Cardiac fibroblast (primary cell): ENCODE data around the gene PEBP1.
A peak's percentile ranks its signal among the peaks of the same experiment; 100 is the strongest.

Experiments
- DNase-seq, 2 donors: peaks; one replicate each; pipeline versions ENCODE4 v3.0.0 to v3.0.0-alpha.2; 2010; ENCODE audit warnings: low read depth in 2 of 2
- H3K4me3 ChIP-seq, 2 donors: replicated peaks in 1 of 2; 1 replicate in 1 of 2; 2 replicates in 1 of 2; pipeline ENCODE4 v1.5.1; 2011; ENCODE audit warnings: low read depth in 2 of 2, low read length in 2 of 2, mild to moderate bottlenecking in 2 of 2, moderate library complexity in 1 of 2
- TF ChIP-seq, protein P1 (sequence below): IDR thresholded peaks from one replicate; pipeline ENCODE4 v1.5.1; 2011; ENCODE audit warnings: low read depth, mild to moderate bottlenecking, low read length, inconsistent platforms

The PEBP1 gene

GRCh38 chr12:118187751-118188435, 52.0 kb downstream of the PEBP1 start:
- TF ChIP-seq, protein P1, sequence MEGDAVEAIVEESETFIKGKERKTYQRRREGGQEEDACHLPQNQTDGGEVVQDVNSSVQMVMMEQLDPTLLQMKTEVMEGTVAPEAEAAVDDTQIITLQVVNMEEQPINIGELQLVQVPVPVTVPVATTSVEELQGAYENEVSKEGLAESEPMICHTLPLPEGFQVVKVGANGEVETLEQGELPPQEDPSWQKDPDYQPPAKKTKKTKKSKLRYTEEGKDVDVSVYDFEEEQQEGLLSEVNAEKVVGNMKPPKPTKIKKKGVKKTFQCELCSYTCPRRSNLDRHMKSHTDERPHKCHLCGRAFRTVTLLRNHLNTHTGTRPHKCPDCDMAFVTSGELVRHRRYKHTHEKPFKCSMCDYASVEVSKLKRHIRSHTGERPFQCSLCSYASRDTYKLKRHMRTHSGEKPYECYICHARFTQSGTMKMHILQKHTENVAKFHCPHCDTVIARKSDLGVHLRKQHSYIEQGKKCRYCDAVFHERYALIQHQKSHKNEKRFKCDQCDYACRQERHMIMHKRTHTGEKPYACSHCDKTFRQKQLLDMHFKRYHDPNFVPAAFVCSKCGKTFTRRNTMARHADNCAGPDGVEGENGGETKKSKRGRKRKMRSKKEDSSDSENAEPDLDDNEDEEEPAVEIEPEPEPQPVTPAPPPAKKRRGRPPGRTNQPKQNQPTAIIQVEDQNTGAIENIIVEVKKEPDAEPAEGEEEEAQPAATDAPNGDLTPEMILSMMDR = no peak
- H3K4me3 ChIP-seq = no peak overlapping the region
- DNase-seq = peak in 1 of 2 donors; percentile 10

GRCh38 chr12:118188690-118189371, 52.9 kb downstream of the PEBP1 start:
- H3K4me3 ChIP-seq = peak overlapping the region; percentile 25 to 52
- DNase-seq = peak; percentile 61 to 79
- TF ChIP-seq, protein P1 = no peak

DNA sequence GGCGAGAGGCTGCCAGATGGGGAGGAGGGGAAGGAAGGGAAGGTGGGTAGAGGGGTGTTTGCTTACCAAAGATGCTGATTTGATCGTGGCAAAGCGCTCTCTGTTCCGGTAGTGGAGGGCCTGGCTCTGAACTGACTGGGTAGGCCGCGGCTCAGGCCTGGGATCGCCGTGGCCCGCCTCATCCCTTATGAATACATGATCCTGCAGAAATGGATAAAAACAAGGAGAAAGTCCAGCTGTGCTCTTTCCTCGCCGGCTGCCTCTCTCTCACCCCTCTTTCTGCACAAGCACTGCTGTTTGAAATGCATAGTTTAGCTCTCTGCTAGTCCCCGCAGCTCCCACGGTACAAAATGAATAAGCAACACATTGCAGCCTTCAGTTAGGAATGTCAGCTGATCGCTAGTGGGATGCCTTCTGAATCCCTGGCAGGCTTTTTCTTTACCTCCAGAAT, 53.8 kb downstream of the PEBP1 start:
- peak overlapping the region; percentile 45 to 52 for H3K4me3 ChIP-seq
- TF ChIP-seq, protein P1 = no peak

GRCh38 chr12:118190266-118190665, 54.3 kb downstream of the PEBP1 start:
- H3K4me3 ChIP-seq = peak overlapping the region; percentile 29 to 52
- DNase-seq = peak; percentile 43 to 56
- TF ChIP-seq, protein P1 = no peak

More for the DNA sequence above, 53.8 kb downstream of the PEBP1 start:
- DNase-seq = peak; percentile 62 to 66

GRCh38 chr12:118193477-118193876, 57.6 kb downstream of the PEBP1 start:
- DNase-seq = no peak
- TF ChIP-seq, protein P1 = no peak
- no peak overlapping the region for H3K4me3 ChIP-seq

- no peak overlapping the region for H3K4me3 ChIP-seq
- no peak for DNase-seq
- TF ChIP-seq, protein P1 = no peak
Measured at GRCh38 chr12:118193958-118194357, 58.0 kb downstream of the PEBP1 start.
